Lower lobe of right lung (tissue), 2 donors: ENCODE measurements around the gene NFIA. TPM values are rescaled to one million over a fixed set of nuclear protein-coding genes. Genes with fewer than 3 reads are reported as not detected.
A peak's percentile ranks its signal among the peaks of the same experiment; 100 is the strongest.

Source experiments
- ATAC-seq, 2 donors: fragments of 200-7000 bp; cut with Tn5 transposase; one replicate each; pipeline ENCODE4 v1.9.1; 2020 to 2022; ENCODE audit warnings: mild to moderate bottlenecking in 2 of 2, moderate library complexity in 2 of 2
- DNase-seq: peaks from one replicate; pipeline ENCODE4 v3.0.0-alpha.2; 2020
- H3K27ac ChIP-seq: fragments of 200-600 bp; one replicate; pipeline ENCODE4 v1.8.0; 2022
- H3K27me3 ChIP-seq: fragments of 200-600 bp; one replicate; pipeline ENCODE4 v1.8.0; 2022; ENCODE audit warnings: low read depth
- H3K36me3 ChIP-seq: fragments of 200-600 bp; one replicate; pipeline ENCODE4 v1.8.0; 2022; ENCODE audit warnings: mild to moderate bottlenecking
- H3K4me1 ChIP-seq: fragments of 200-600 bp; one replicate; pipeline ENCODE4 v1.8.0; 2022
- H3K4me3 ChIP-seq: fragments of 200-600 bp; one replicate; pipeline ENCODE4 v1.8.0; 2022; ENCODE audit warnings: mild to moderate bottlenecking
- H3K9me3 ChIP-seq: fragments of 200-600 bp; one replicate; pipeline ENCODE4 v1.8.0; 2022
- CTCF ChIP-seq: fragments of 200-600 bp; IDR thresholded peaks from one replicate; pipeline ENCODE4 v1.8.0; 2022; ENCODE audit warnings: antibody characterized with exemption, mild to moderate bottlenecking
- intact Hi-C: fragments of 100-400 bp; cut with DNase I; formaldehyde crosslinking; loops from one replicate; pipeline ENCODE4 v1.11.0; 2022
- total RNA-seq: library from RNA; stranded (reverse); fragmentation: NEBNext Ultra II Directional; extraction: Animal tissue kit (Norgen Biotek cat#: 25700); gene quantifications from one replicate; pipeline ENCODE4 v1.2.1, GENCODE V29; 2021
- donor health status: DM: no; HTN: yes; CAD: no; lungs with severe emphysema.

The NFIA gene
- total RNA-seq, 1 donor from 2014 or later: 70.0 TPM

- peak overlapping the region; percentile 96 for H3K27ac ChIP-seq
- no peak for TF ChIP-seq CTCF
- peak overlapping the region; percentile 83 for H3K4me3 ChIP-seq
- intact Hi-C loops: no loop called here
- no peaks in the 10 kb centered on the region for H3K27me3 ChIP-seq
- DNase-seq (no peak), ATAC-seq (no peak)
- H3K4me1 ChIP-seq: peaks cover 26% of the 10 kb centered on the region
- H3K9me3 ChIP-seq: no peaks in the 10 kb centered on the region
- peaks cover 9% of the 10 kb centered on the region for H3K36me3 ChIP-seq
Observed at GRCh38 chr1:61084491-61085031, 2.2 kb downstream of the NFIA start.

GRCh38 chr1:61085206-61085982, 3.0 kb downstream of the NFIA start:
- intact Hi-C loops: no loop called here
- H3K27ac ChIP-seq: peak overlapping the region; percentile 96
- H3K4me1 ChIP-seq: peaks cover 18% of the 10 kb centered on the region
- peaks cover 9% of the 10 kb centered on the region for H3K36me3 ChIP-seq
- DNase-seq (no peak), ATAC-seq (no peak)
- no peaks in the 10 kb centered on the region for H3K9me3 ChIP-seq
- H3K27me3 ChIP-seq: no peaks in the 10 kb centered on the region
- TF ChIP-seq CTCF: no peak
- peak overlapping the region; percentile 83 for H3K4me3 ChIP-seq

GRCh38 chr1:61085983-61086644, 3.8 kb downstream of the NFIA start:
- no peaks in the 10 kb centered on the region for H3K27me3 ChIP-seq
- no peak for TF ChIP-seq CTCF
- ATAC-seq (no peak), DNase-seq (no peak)
- peak overlapping the region; percentile 83 for H3K4me3 ChIP-seq
- no peaks in the 10 kb centered on the region for H3K9me3 ChIP-seq
- intact Hi-C loops: no loop called here
- H3K36me3 ChIP-seq: peaks cover 9% of the 10 kb centered on the region
- H3K27ac ChIP-seq: peak overlapping the region; percentile 52
- H3K4me1 ChIP-seq: peaks cover 11% of the 10 kb centered on the region

GRCh38 chr1:61087571-61087970, 5.2 kb downstream of the NFIA start:
- H3K4me1 ChIP-seq: peaks cover 19% of the 10 kb centered on the region
- ATAC-seq (no peak), DNase-seq (no peak)
- TF ChIP-seq CTCF: no peak
- peak overlapping the region; percentile 5 for H3K4me3 ChIP-seq
- intact Hi-C loops: no loop called here
- peak overlapping the region; percentile 52 for H3K27ac ChIP-seq
- peaks cover 9% of the 10 kb centered on the region for H3K36me3 ChIP-seq
- H3K9me3 ChIP-seq: no peaks in the 10 kb centered on the region
- no peaks in the 10 kb centered on the region for H3K27me3 ChIP-seq

GRCh38 chr1:61088163-61088974, 6.0 kb downstream of the NFIA start:
- no peaks in the 10 kb centered on the region for H3K27me3 ChIP-seq
- H3K36me3 ChIP-seq: peaks cover 9% of the 10 kb centered on the region
- ATAC-seq (no peak), DNase-seq (no peak)
- no peak overlapping the region for H3K4me3 ChIP-seq
- peaks cover 23% of the 10 kb centered on the region for H3K4me1 ChIP-seq
- intact Hi-C loops: no loop called here
- H3K9me3 ChIP-seq: no peaks in the 10 kb centered on the region
- TF ChIP-seq CTCF: no peak
- H3K27ac ChIP-seq: no peak overlapping the region
